Psoas muscle (tissue), 8 donors: ENCODE data around the gene RPL34. TPM values are rescaled to one million over a fixed set of nuclear protein-coding genes. Genes with fewer than 3 reads are reported as not detected.

Source experiments
- ATAC-seq, 4 donors: fragments of 200-7000 bp; cut with Tn5 transposase; one replicate each; pipeline ENCODE4 v1.9.1; 2020; ENCODE audit warnings: moderate library complexity in 3 of 4, mild to moderate bottlenecking in 2 of 4
- DNase-seq, 2 donors: peaks; one replicate each; pipeline ENCODE4 v3.0.0-alpha.2; 2020
- H3K27ac ChIP-seq: fragments of 200-600 bp; one replicate; pipeline ENCODE4 v1.8.0; 2022
- H3K27me3 ChIP-seq, 3 donors: fragments of 200-600 bp in 1 of 3; one replicate each; pipeline versions ENCODE4 v1.6.1 to v1.8.0; 2013 to 2022; ENCODE audit warnings: low read length in 2 of 3, mild to moderate bottlenecking in 2 of 3, moderate library complexity in 1 of 3; ENCODE audit not compliant: insufficient read depth in 3 of 3
- H3K36me3 ChIP-seq, 2 donors: fragments of 200-600 bp in 1 of 2; one replicate each; pipeline versions ENCODE4 v1.6.1 to v1.8.0; 2013 to 2022; ENCODE audit warnings: low read depth in 1 of 2, mild to moderate bottlenecking in 1 of 2, moderate library complexity in 1 of 2; ENCODE audit not compliant: insufficient read depth in 1 of 2
- H3K4me1 ChIP-seq: fragments of 200-600 bp; one replicate; pipeline ENCODE4 v1.8.0; 2022
- H3K4me3 ChIP-seq: fragments of 200-600 bp; one replicate; pipeline ENCODE4 v1.8.0; 2022; ENCODE audit warnings: mild to moderate bottlenecking
- H3K9me3 ChIP-seq: fragments of 200-600 bp; one replicate; pipeline ENCODE4 v1.8.0; 2022
- WGBS, 3 donors: extraction: QIAGEN DNeasy Blood & Tissue Kit; methylation state at CpG; one replicate each; pipeline versions ENCODE4 v1.1.6 to v1.1.7; 2013; 5-methylcytosine and 5-hydroxymethylcytosine counted together
- intact Hi-C, 2 donors: fragments of 100-400 bp; cut with DNase I; formaldehyde crosslinking; loops; one replicate each; pipeline versions ENCODE4 v1.11.0 to v1.14.2; 2022
- polyA plus RNA-seq, 3 donors: library from polyadenylated mRNA; stranded (reverse); fragments of 200-250 nt; gene quantifications; one replicate each; pipeline ENCODE4 v1.2.3, GENCODE V29; 2013
- total RNA-seq, 4 donors: library from RNA; stranded (reverse); fragmentation: NEBNext Ultra II Directional in 2 of 4; extraction: Animal tissue kit (Norgen Biotek cat#: 25700) in 2 of 4; gene quantifications; one replicate each; pipeline versions ENCODE4 v1.2.1 to v1.2.4, GENCODE V29; 2021 to 2023
- TF ChIP-seq, protein P1 (sequence below): fragments of 200-600 bp; IDR thresholded peaks from one replicate; pipeline ENCODE4 v1.8.0; 2022; ENCODE audit warnings: antibody characterized with exemption
- donor health status: healthy with polysubstance abuse.
- donor health status: DM: no; HTN: no; CAD: no; lungs with moderate emphysema.
- donor health status: Bipolar disorder and iron deficiency.
- donor health status: healthy.
- donor health status: DM: yes; HTN: yes; CAD: no.
- donor health status: DM: no; HTN: no; CAD: no.
- donor health status: DM: no; HTN: no; CAD: no.
- donor health status: DM: yes; HTN: yes; CAD: no.

RPL34 gene
- total and polyA plus RNA-seq, 7 donors = 614 to 2,947 (median 727) TPM

DNA sequence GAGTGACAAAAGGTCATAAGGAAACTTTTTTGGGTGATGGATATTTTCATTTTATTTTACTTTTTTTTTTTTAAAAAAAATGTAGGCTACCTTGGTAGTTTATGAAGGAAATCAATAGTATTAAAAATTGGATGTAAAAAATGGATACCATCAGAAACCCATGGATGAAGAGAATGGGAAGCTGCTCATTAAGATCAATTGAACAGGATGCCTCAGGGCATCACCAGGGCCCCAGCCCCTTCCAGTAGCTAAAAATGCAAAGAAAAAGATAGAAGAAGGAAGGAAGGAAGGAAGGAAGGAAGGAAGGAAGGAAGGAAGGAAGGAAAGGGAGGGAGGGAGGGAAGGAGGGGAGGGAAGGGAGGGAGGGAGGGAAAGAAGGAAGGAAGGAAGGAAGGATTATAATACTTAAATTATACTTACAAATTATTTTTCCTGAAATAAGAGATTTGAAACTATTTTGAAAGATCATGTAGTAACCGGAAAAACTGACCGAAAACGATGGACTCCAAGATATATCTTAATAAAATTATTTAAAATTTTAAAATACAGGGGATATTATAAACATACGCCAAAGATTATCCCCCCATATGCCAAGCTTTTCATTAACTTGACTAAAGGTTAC, 54.1 kb downstream of the RPL34 start:
- DNase-seq (no peak), ATAC-seq (no peak)
- Histone ChIP-seq H3K36me3 (peaks cover 0 to 21% of the 10 kb centered on the region in 2 donors), H3K27me3 (no peaks in the 10 kb centered on the region), H3K27ac (no peak overlapping the region), H3K4me1 (no peaks in the 10 kb centered on the region), H3K4me3 (no peak overlapping the region), H3K9me3 (no peaks in the 10 kb centered on the region)
- intact Hi-C loops = no loop called here
- WGBS, 3 donors = 73 to 87% (median 75%) methylated on average over 4 of the region's 4 CpGs
- TF ChIP-seq, protein P1, sequence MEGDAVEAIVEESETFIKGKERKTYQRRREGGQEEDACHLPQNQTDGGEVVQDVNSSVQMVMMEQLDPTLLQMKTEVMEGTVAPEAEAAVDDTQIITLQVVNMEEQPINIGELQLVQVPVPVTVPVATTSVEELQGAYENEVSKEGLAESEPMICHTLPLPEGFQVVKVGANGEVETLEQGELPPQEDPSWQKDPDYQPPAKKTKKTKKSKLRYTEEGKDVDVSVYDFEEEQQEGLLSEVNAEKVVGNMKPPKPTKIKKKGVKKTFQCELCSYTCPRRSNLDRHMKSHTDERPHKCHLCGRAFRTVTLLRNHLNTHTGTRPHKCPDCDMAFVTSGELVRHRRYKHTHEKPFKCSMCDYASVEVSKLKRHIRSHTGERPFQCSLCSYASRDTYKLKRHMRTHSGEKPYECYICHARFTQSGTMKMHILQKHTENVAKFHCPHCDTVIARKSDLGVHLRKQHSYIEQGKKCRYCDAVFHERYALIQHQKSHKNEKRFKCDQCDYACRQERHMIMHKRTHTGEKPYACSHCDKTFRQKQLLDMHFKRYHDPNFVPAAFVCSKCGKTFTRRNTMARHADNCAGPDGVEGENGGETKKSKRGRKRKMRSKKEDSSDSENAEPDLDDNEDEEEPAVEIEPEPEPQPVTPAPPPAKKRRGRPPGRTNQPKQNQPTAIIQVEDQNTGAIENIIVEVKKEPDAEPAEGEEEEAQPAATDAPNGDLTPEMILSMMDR = no peak

Other genes with a start within 250 kb of the RPL34 start
- 10 to 100 TPM; 17.6 to 29.8 (median 21.2) TPM for gene OSTC, start 30.0 kb downstream of the RPL34 start, total RNA-seq
- gene OSTC, start 30.0 kb downstream of the RPL34 start, polyA plus RNA-seq = 10 to 100 TPM; 34.6 to 86.3 (median 51.0) TPM
- gene ETNPPL, start 142.5 kb downstream of the RPL34 start, total RNA-seq = under 1 TPM; 0.24 to 0.28 (median 0.25) TPM
- gene ETNPPL, start 142.5 kb downstream of the RPL34 start, polyA plus RNA-seq = 1 to 10 TPM in 2 of 3 donors, under 1 TPM in 1; 0.44 to 2.1 (median 1.1) TPM